H1 (cell line): ENCODE measurements around the gene CALU. TPM values are rescaled to one million over a fixed set of nuclear protein-coding genes. Genes with fewer than 3 reads are reported as not detected.

Source experiments
- CTBP2 ChIP-seq: IDR thresholded peaks from 2 replicates; pipeline ENCODE4 v1.7.0; 2011; ENCODE audit warnings: borderline replicate concordance, mild to moderate bottlenecking, moderate library complexity, mixed read lengths, low read length; ENCODE audit not compliant: insufficient read depth, insufficient read length
- CTCF ChIP-seq, 3 experiments: IDR thresholded peaks; 1 replicate in 2 of 3; 2 replicates in 1 of 3; pipeline versions ENCODE4 v1.5.1 to v1.6.1; 2011; ENCODE audit warnings: low read length in 3 of 3, mild to moderate bottlenecking in 3 of 3, inconsistent platforms in 2 of 3, low read depth in 1 of 3, moderate library complexity in 1 of 3; ENCODE audit not compliant: insufficient read depth in 1 of 3; ENCODE audit errors: control extremely low read depth in 1 of 3
- RFX5 ChIP-seq: IDR thresholded peaks from 2 replicates; pipeline ENCODE4 v1.6.1; 2011; ENCODE audit warnings: low read depth, low read length, improper control_type of control experiment, borderline replicate concordance
- SIN3A ChIP-seq, 2 experiments: IDR thresholded peaks in 1 of 2; conservative IDR thresholded peaks in 1 of 2; 2 replicates each; pipeline ENCODE4 v1.6.1; 2011 to 2012; ENCODE audit warnings: low read length in 2 of 2, improper control_type of control experiment in 1 of 2, low read depth in 1 of 2, mild to moderate bottlenecking in 1 of 2
- SRF ChIP-seq: IDR thresholded peaks from 2 replicates; pipeline ENCODE4 v1.6.1; 2011; ENCODE audit warnings: mild to moderate bottlenecking, low read depth, low read length, moderate library complexity
- polyA plus RNA-seq, 7 experiments: library from polyadenylated mRNA; depleted of rRNA in 3 of 7; stranded (reverse) in 5 of 7; unstranded in 2 of 7; fragments of >200 nt in 5 of 7; fragments of 200-250 nt in 2 of 7; gene quantifications; 1 replicate in 5 of 7; 2 replicates in 1 of 7; 4 replicates in 1 of 7; pipeline versions ENCODE4 v1.2.1 to v1.2.3, GENCODE V29; 2011 to 2013; ENCODE audit warnings: missing spikeins in 2 of 7, mixed read lengths in 2 of 7
- total RNA-seq: library from RNA; stranded (reverse); fragmentation: NEBNext Ultra II Directional; extraction: Animal tissue kit (Norgen Biotek cat#: 25700); gene quantifications from 2 replicates; pipeline ENCODE4 v1.2.1, GENCODE V29; 2021
- TF ChIP-seq, protein P1 (sequence below): fragments of 300-600 bp; sonication (generic); IDR thresholded peaks from 2 replicates; pipeline ENCODE4 v1.7.1; 2012; ENCODE audit warnings: low read length, moderate library complexity, mild to moderate bottlenecking, inconsistent platforms; ENCODE audit not compliant: insufficient replicate concordance

CALU gene
- total and polyA plus RNA-seq, 2 of the 8 experiments (the other 6 are each of a cell fraction or from before 2014, with no cell fraction given) = 67.2 to 170 TPM

GRCh38 chr7:128775744-128776474 is 36.8 kb downstream of the CALU start, which contains the start of gene OPN1SW (continued):
- TF ChIP-seq, protein P1, sequence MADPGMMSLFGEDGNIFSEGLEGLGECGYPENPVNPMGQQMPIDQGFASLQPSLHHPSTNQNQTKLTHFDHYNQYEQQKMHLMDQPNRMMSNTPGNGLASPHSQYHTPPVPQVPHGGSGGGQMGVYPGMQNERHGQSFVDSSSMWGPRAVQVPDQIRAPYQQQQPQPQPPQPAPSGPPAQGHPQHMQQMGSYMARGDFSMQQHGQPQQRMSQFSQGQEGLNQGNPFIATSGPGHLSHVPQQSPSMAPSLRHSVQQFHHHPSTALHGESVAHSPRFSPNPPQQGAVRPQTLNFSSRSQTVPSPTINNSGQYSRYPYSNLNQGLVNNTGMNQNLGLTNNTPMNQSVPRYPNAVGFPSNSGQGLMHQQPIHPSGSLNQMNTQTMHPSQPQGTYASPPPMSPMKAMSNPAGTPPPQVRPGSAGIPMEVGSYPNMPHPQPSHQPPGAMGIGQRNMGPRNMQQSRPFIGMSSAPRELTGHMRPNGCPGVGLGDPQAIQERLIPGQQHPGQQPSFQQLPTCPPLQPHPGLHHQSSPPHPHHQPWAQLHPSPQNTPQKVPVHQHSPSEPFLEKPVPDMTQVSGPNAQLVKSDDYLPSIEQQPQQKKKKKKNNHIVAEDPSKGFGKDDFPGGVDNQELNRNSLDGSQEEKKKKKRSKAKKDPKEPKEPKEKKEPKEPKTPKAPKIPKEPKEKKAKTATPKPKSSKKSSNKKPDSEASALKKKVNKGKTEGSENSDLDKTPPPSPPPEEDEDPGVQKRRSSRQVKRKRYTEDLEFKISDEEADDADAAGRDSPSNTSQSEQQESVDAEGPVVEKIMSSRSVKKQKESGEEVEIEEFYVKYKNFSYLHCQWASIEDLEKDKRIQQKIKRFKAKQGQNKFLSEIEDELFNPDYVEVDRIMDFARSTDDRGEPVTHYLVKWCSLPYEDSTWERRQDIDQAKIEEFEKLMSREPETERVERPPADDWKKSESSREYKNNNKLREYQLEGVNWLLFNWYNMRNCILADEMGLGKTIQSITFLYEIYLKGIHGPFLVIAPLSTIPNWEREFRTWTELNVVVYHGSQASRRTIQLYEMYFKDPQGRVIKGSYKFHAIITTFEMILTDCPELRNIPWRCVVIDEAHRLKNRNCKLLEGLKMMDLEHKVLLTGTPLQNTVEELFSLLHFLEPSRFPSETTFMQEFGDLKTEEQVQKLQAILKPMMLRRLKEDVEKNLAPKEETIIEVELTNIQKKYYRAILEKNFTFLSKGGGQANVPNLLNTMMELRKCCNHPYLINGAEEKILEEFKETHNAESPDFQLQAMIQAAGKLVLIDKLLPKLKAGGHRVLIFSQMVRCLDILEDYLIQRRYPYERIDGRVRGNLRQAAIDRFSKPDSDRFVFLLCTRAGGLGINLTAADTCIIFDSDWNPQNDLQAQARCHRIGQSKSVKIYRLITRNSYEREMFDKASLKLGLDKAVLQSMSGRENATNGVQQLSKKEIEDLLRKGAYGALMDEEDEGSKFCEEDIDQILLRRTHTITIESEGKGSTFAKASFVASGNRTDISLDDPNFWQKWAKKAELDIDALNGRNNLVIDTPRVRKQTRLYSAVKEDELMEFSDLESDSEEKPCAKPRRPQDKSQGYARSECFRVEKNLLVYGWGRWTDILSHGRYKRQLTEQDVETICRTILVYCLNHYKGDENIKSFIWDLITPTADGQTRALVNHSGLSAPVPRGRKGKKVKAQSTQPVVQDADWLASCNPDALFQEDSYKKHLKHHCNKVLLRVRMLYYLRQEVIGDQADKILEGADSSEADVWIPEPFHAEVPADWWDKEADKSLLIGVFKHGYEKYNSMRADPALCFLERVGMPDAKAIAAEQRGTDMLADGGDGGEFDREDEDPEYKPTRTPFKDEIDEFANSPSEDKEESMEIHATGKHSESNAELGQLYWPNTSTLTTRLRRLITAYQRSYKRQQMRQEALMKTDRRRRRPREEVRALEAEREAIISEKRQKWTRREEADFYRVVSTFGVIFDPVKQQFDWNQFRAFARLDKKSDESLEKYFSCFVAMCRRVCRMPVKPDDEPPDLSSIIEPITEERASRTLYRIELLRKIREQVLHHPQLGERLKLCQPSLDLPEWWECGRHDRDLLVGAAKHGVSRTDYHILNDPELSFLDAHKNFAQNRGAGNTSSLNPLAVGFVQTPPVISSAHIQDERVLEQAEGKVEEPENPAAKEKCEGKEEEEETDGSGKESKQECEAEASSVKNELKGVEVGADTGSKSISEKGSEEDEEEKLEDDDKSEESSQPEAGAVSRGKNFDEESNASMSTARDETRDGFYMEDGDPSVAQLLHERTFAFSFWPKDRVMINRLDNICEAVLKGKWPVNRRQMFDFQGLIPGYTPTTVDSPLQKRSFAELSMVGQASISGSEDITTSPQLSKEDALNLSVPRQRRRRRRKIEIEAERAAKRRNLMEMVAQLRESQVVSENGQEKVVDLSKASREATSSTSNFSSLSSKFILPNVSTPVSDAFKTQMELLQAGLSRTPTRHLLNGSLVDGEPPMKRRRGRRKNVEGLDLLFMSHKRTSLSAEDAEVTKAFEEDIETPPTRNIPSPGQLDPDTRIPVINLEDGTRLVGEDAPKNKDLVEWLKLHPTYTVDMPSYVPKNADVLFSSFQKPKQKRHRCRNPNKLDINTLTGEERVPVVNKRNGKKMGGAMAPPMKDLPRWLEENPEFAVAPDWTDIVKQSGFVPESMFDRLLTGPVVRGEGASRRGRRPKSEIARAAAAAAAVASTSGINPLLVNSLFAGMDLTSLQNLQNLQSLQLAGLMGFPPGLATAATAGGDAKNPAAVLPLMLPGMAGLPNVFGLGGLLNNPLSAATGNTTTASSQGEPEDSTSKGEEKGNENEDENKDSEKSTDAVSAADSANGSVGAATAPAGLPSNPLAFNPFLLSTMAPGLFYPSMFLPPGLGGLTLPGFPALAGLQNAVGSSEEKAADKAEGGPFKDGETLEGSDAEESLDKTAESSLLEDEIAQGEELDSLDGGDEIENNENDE = no peak
- TF ChIP-seq CTBP2 (no peak), RFX5 (no peak), SIN3A (conservative IDR thresholded peaks at IDR 0.05 in 1 of 2, IDR thresholded peaks at IDR 0.05 in 1 of 2; ENCODE audit: low read depth in 1 of 2, low read length in 2 of 2) (no peak), CTCF (IDR thresholded peaks at IDR 0.05; ENCODE audit: control extremely low read depth in 1 of 3, insufficient read depth in 1 of 3, low read depth in 1 of 3, low read length in 3 of 3) (no peak), SRF (no peak)
